NCI-H1417 treated with DMSO at 0.1 percent for 48 hours (cell line): Measurements from ENCODE around the gene IFI44L.

ENCODE experiments used
- DNase-seq: peaks from one replicate; lab custom pipeline; 2025; lab: John Stamatoyannopoulos, UW

The IFI44L gene

DNA sequence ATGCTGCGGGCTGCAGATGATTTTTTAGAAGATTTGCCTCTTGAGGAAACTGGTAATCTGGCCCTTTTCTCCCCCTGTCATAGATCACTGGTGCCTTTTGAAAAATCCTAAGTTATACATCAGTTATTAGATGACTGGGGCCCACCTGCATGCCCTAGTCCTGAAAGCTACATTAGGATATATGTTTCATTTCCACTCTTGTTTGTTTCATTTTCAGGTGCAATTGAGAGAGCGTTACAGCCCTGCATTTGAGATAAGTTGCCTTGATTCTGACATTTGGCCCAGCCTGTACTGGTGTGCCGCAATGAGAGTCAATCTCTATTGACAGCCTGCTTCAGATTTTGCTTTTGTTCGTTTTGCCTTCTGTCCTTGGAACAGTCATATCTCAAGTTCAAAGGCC, 21.3 kb downstream of the IFI44L start:
- DNase-seq = no peak

- no peak for DNase-seq
Observed at GRCh38 chr1:78645723-78646122, 25.5 kb downstream of the IFI44L start.

DNA sequence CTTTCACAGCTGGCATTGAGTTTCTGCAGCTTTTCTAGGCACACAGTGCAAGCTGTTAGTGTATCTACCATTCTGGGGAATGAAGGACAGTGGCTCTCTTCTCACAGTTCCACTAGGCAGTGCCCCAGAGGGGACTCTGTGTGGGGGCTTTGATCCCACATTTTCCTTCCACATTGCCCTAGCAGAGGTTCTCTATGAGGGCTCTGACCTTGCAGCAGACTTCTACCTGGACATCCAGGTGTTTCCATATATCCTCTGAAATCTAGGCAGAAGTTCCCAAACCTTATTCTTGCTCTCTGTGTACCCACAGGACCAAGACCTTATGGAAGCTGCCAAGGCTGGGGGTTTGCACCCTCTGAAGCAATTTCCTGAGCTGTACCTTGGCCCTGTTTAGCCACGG, 27.0 kb downstream of the IFI44L start:
- no peak for DNase-seq

- no peak for DNase-seq
Observed at GRCh38 chr1:78649628-78650027, 29.4 kb downstream of the IFI44L start, which contains the start of gene IFI44. Gene IFI44, plus strand, starts transcription at chr1:78649831. Its CDS starts 365 bp downstream, at chr1:78650196.

- no peak for DNase-seq
Observed at GRCh38 chr1:78650114-78650660, 29.9 kb downstream of the IFI44L start.

- DNase-seq = no peak
Observed at GRCh38 chr1:78651241-78651640, 31.0 kb downstream of the IFI44L start.

- DNase-seq = no peak
Observed at GRCh38 chr1:78652019-78652560, 31.8 kb downstream of the IFI44L start.

- DNase-seq = no peak
Observed at GRCh38 chr1:78658901-78659300, 38.7 kb downstream of the IFI44L start.

- DNase-seq = no peak
Observed at GRCh38 chr1:78663923-78664322, 43.7 kb downstream of the IFI44L start.

DNA sequence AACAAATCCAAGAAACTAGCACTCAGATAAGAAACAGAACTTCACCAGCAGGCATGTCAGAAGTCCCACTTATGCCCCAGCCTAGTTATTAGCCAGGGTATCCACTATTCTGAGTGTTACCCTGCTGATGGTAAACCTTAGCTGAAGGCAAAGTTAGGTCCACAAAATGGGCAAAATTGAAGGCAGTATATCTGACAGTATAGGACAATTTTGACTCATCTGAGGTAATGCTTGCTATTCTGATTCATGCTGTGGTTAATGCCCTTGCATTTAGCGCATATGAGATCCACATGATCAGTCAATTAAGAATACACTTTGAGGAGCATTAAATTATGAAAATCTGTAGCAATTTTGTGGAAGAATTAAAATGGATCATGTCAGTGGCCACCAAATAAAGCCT, 44.5 kb downstream of the IFI44L start:
- DNase-seq = no peak

GRCh38 chr1:78665809-78666208, 45.6 kb downstream of the IFI44L start:
- DNase-seq = no peak

DNA sequence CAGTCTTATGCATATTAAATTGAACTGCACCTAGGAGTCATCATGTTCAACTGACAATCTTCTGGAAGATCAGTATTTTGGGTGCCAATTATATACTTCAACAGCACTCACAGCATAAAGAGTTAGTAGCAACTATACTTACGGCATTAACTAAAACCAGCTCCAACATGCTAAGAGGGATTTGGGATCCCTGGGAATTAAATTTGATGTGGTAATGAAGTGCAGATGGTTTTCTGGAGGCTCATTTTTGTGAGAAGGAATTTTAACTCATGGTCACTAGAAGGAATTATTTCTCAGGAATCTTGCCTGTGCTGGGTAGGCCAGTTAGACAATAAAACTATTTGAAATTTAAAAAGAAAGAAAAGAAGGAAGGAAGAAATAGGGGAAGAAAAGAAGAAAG, 47.7 kb downstream of the IFI44L start:
- DNase-seq = no peak

GRCh38 chr1:78668427-78668826, 48.2 kb downstream of the IFI44L start:
- no peak for DNase-seq

DNA sequence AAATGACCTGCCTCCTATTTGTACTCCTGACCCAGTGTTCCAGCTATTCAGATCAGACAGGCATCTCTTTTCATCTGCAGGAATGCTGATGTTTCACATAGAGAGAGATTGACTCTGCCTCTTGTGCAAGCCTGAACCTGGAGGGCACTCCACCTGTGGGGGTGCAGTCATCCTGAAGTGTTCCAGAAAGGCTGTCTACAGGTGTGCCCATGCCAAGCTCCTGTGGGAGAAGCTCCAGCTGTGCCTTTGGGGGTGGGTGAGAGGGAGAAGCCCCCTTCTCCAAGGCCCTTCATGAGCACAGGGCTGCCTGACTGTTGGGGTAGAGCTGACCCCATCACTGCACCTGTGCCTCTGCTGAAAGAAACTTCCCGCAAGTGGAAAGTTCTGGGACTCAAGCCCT, 52.2 kb downstream of the IFI44L start:
- no peak for DNase-seq

GRCh38 chr1:78673120-78673519, 52.9 kb downstream of the IFI44L start:
- DNase-seq = no peak

DNA sequence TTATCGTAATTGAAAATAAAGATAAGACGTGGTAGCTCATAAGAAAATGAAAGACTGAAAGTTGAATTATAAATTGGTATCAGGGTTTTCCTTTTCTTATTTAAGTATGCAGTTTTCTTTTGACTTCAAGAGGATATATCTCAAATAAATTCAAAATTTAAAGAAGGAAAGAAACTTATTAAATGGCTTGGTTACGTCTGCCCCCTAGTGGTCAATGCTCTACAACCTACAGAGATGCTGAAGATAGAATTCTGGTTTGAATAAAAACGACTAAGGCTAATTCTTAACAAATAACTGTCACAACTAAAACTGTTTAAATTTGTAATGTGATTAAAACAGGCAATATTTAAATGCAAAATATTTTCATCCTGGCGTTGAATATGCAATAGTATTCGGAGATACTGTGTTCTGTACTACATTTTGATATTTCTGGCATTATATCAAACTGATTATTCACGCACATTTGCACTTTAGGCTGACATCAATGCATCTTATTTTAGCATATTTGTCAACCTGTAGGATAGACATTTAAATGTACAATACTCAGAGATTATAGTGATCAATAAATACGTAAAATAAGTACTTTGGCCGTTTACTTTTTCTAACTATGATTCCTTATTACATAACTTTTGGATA, 56.2 kb downstream of the IFI44L start:
- DNase-seq = no peak

DNA sequence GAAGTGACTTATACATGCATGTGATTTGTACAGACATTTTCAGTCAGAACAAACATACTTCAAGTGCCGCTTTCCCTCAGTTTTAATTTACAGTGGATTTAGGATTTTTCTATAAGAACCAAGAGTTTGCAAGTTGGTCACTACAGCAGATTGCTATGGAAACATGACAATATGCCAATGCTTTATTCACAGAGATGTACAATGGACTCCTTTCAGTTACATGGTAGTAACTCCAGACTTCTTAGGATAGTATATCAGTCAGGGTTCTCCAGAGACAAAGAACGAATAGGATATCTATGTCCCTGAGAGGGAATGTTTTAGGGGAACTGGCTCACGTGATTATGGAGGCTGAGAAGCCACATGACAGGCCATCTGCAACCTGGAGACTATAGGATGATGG, 56.7 kb downstream of the IFI44L start:
- DNase-seq = no peak

DNA sequence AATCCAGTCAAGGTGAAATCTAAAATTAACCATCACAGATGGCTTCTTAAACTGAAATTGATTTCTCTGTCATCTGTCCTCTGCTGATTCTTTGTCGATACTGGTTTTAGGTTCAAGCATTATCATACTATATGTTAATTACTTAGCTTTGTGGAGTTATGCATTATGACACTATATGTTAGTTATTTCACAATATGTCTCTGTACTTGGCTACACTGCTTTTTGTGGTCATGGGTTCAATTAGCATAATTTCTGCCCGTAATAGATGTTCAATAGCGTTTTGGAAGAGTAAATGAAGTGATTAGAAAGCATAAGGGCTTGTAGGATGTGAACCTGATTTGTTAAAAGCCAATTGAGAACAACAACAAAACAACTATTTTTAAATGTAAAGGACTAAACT, 57.5 kb downstream of the IFI44L start:
- DNase-seq = no peak

- DNase-seq = no peak
Observed at GRCh38 chr1:78678324-78678723, 58.1 kb downstream of the IFI44L start.

DNA sequence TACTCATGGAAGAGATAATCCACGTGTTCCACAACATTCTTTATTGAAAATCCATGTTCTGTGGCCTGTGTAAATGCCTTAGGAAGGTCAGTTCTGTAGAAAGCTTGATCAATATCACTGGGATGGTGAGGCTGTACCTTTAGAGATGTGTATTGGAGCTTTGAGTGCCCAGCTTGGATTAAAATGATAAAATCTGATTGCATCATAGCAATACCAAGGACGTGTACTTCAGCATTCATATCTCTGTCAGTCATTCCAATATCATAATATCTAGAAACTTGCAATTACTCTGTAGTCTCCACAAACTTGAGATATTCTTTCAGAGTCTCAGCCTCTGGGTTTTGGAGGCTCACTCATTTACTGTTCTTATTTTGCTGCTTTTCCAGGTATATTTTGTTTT, 61.0 kb downstream of the IFI44L start:
- DNase-seq = no peak

DNA sequence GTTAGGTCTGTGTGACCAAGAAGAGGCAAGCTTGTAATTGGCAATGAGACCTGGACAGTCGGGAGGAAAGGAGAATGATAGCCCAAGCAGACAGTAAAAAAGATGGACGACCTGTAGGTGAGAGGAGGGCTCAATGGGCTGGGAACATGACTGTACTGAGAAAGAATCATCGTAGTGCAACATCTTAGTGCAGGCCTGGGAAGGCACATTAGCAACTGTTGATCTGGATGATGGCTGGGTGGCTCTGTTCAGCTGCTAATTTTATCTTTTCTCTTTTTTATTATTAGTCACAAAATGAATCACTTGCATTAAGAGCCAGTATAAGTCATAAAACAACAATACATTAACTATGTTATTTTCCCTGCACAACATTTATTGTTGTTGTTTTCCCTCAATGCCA, 62.2 kb downstream of the IFI44L start:
- no peak for DNase-seq

DNA sequence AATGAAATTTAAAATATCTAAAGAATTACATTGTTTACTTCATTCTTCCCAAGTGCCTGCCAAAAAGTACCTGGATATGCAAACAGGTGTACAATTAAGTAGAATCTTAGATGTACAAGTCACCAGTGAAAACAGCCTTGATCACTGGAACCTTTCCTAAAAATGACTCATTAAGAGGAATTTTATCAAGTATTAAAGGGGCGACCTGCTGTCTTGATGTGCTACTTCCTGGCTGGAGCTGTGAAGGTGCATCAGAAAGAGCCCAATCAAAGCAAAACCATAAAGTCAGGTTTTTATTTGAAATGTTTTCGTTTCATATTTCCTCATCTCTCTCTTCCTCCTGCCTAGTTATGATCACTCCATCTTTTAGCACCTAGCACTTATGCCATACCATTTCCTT, 62.8 kb downstream of the IFI44L start:
- DNase-seq = no peak

DNA sequence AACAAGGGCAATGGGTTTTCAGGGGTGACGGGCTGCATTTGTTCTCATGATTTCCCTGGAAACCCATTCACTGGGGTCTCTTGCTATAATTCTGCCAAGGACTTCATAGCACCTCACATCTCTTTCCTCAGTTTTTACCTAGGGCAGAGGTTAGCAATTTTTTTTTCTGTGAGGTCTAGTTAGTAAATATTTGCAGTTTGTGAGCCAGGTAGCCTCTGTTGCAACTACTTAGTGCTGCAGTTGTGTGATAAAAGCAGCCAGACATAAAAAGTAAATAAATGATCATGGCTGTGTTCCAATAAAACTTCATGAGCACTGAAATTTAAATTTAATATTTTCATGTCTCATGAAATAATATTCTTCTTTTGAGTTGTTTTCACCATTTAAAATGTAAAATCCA, 67.1 kb downstream of the IFI44L start:
- DNase-seq = no peak

GRCh38 chr1:78687914-78688313, 67.7 kb downstream of the IFI44L start:
- no peak for DNase-seq
